Measurements from ENCODE around the gene TM9SF1. TPM values are rescaled to one million over a fixed set of nuclear protein-coding genes. Genes with fewer than 3 reads are reported as not detected.
A peak's percentile ranks its signal among the peaks of the same experiment; 100 is the strongest.

Gene TM9SF1
- total and polyA plus RNA-seq, 9 of the 15 experiments (the other 6 are each of a cell fraction or from before 2014, with no cell fraction given) = 5.3 to 20.3 (median 11.8) TPM

DNA sequence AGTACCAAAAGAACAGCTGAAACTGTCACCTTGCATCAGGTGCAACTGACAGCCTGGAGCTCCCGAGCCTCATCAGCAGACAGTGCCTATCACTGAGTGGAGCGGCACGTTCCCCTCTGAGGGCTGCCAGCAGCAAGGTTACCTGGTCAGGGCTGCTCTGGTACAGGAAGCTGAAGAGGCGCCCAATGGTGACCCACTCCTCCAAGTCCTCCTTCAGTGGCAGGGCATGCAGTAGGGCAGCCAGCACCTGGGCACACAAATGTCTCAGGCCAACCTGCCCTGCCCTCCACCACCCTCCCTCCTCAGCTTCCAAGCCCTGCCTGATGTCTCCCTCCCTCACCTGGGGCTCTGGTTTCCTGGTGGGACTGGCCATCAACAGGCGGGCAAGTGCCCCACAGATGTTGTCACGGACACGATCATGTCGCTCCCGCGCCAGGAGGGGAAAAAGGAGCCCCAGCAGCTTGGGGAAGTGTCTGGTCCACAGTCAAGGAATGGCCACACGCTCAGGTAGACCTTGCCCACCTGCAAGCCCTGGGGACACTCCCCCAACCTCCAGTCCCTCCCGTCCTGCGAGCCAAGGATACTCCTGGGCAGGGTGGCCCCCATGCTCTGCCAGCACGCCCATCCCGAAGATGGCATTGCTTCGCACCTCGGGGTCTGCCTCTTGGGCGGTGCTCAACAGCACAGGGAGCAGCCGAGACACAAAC, 13.7 kb downstream of the TM9SF1 start:
- intact Hi-C loops (cut with micrococcal nuclease) = no loop called here
- ATAC-seq = no peak
- Histone ChIP-seq H3K4me2 (ENCODE audit: insufficient read depth, low read length) (no peak overlapping the region), H3K27ac (ENCODE audit: extremely low read depth, low read depth, low read length) (no peak overlapping the region), H3K4me3 (no peak overlapping the region), H2AFZ (ENCODE audit: low read depth, low read length) (no peak overlapping the region), H3K79me2 (ENCODE audit: control insufficient read depth, insufficient read depth, low read length) (no peaks in the 10 kb centered on the region), H3K27me3 (ENCODE audit: control insufficient read depth in 2 of 2, insufficient read depth in 2 of 2, low read length in 2 of 2) (no peaks in the 10 kb centered on the region), H3K4me1 (replicated peaks in 1 of 2; ENCODE audit: control insufficient read depth in 2 of 2, insufficient read depth in 2 of 2, low read length in 2 of 2) (no peaks in the 10 kb centered on the region; a peak in 1 of 5 replicates), H3K9me1 (ENCODE audit: control insufficient read depth, insufficient read depth, low read length) (no peaks in the 10 kb centered on the region), H4K20me1 (replicated peaks; ENCODE audit: control insufficient read depth, insufficient read depth, low read length) (no peaks in the 10 kb centered on the region), H3K9me3 (replicated peaks; ENCODE audit: control insufficient read depth, insufficient read depth, low read depth, low read length) (no peaks in the 10 kb centered on the region), H3K36me3 (ENCODE audit: control insufficient read depth, insufficient read depth, low read length) (peaks cover 78% of the 10 kb centered on the region; the same call in 2 of the 3 replicates), H3K9ac (ENCODE audit: insufficient read depth in 1 of 2, low read depth in 2 of 2, low read length in 2 of 2) (peak overlapping the region in 1 of 2 experiments; percentile 45; a peak in 1 of 4 replicates)
- in situ Hi-C loops (cut with MboI) = no loop called here
- no peak for FAIRE-seq
- BruUV-seq (replicated peaks) = no TSS peak
- no peak for DNase-seq (ENCODE audit: extremely low read depth in 1 of 4, low spot score in 3 of 4)
- ChIA-PET CTCF (ENCODE audit: low intra/inter-chr PET ratio) (no interaction called here), POLR2A (no interaction called here)
- WGBS (ENCODE audit: insufficient coverage, low coverage, missing lambda C conversion rate) = 86% methylated on average over 11 of the region's 19 CpGs
- TF ChIP-seq RBFOX2 (IDR thresholded peaks at IDR 0.05; ENCODE audit: low read depth, low read length) (peak; percentile 65), NR2F6 (CRISPR knock-in tag; IDR thresholded peaks at IDR 0.05) (no peak), ASH1L (IDR thresholded peaks at IDR 0.05; ENCODE audit: borderline replicate concordance, low read depth, partially characterized antibody) (no peak), POLR2G (IDR thresholded peaks at IDR 0.05; ENCODE audit: low read depth, low read length) (peak; percentile 50; the same call in 1 of the 2 replicates)
